Right lobe of liver (tissue), 4 donors: ENCODE results near the gene DVL1.

Experiments
- CTCF ChIP-seq, 4 donors: fragments of 200-600 bp in 3 of 4; fragments of 450-650 bp in 1 of 4; IDR thresholded peaks; one replicate each; pipeline versions ENCODE4 v1.5.1 to v1.8.0; 2016 to 2022; ENCODE audit warnings: antibody characterized with exemption in 4 of 4, mild to moderate bottlenecking in 2 of 4
- POLR2A ChIP-seq: fragments of 450-650 bp; IDR thresholded peaks from one replicate; pipeline ENCODE4 v1.6.1; 2017; ENCODE audit warnings: antibody characterized with exemption, mild to moderate bottlenecking
- donor health status: DM: no; HTN: no; CAD: no.
- donor health status: DM: no; HTN: no; CAD: no.
- donor health status: DM: no; HTN: yes; CAD: no.

GRCh38 chr1:1303736-1304135 is 45.5 kb downstream of the DVL1 start:
- TF ChIP-seq POLR2A (no peak), CTCF (IDR thresholded peaks at IDR 0.05) (no peak)
